MM.1S (cell line): Measurements from ENCODE around the gene MEGF6.

Source experiments
- DNase-seq: peaks from one replicate; pipeline ENCODE4 v3.0.0-alpha.2; 2015
- H2AFZ ChIP-seq: fragments of 300-600 bp; sonication (generic); 2 replicates; pipeline ENCODE4 v1.6.0; 2016; ENCODE audit warnings: antibody characterized with exemption, low read length
- H3F3A ChIP-seq: fragments of 300-600 bp; sonication (generic); 2 replicates; pipeline ENCODE4 v1.6.1; 2016; ENCODE audit warnings: mild to moderate bottlenecking, antibody characterized with exemption, low read length, moderate library complexity, mixed read lengths; ENCODE audit not compliant: insufficient read depth
- H3K27ac ChIP-seq: fragments of 300-600 bp; sonication (generic); 2 replicates; pipeline ENCODE4 v1.5.1; 2016; ENCODE audit warnings: mild to moderate bottlenecking, low read length
- H3K27me3 ChIP-seq: fragments of 300-600 bp; sonication (generic); replicated peaks from 2 replicates; pipeline ENCODE4 v1.6.0; 2016; ENCODE audit warnings: low read length; ENCODE audit not compliant: insufficient read depth
- H3K36me3 ChIP-seq: fragments of 300-600 bp; sonication (generic); replicated peaks from 2 replicates; pipeline ENCODE4 v1.6.1; 2016; ENCODE audit warnings: mild to moderate bottlenecking, low read length, mixed read lengths; ENCODE audit not compliant: insufficient read depth
- H3K4me1 ChIP-seq: fragments of 300-600 bp; sonication (generic); 2 replicates; pipeline ENCODE4 v1.6.1; 2016; ENCODE audit warnings: low read length, mixed read lengths
- H3K4me2 ChIP-seq: fragments of 300-600 bp; sonication (generic); 2 replicates; pipeline ENCODE4 v1.6.0; 2016; ENCODE audit warnings: low read depth, low read length
- H3K4me3 ChIP-seq: fragments of 300-600 bp; sonication (generic); 2 replicates; pipeline ENCODE4 v1.5.1; 2016; ENCODE audit warnings: low read length, mixed read lengths
- H3K79me2 ChIP-seq: fragments of 300-600 bp; sonication (generic); 2 replicates; pipeline ENCODE4 v1.6.1; 2016; ENCODE audit warnings: mixed run types, low read length, mixed read lengths
- H3K9ac ChIP-seq: fragments of 300-600 bp; sonication (generic); 2 replicates; pipeline ENCODE4 v1.6.1; 2016; ENCODE audit warnings: low read length, mixed read lengths
- H3K9me2 ChIP-seq: fragments of 300-600 bp; sonication (generic); replicated peaks from 2 replicates; pipeline ENCODE4 v1.6.1; 2016; ENCODE audit warnings: mild to moderate bottlenecking, low read length, mixed read lengths; ENCODE audit not compliant: insufficient read depth
- H3K9me3 ChIP-seq: fragments of 300-600 bp; sonication (generic); replicated peaks from 2 replicates; pipeline ENCODE4 v1.6.1; 2016; ENCODE audit warnings: mild to moderate bottlenecking, low read length, mixed read lengths; ENCODE audit not compliant: insufficient read depth
- H4K20me1 ChIP-seq: fragments of 300-600 bp; sonication (generic); 2 replicates; pipeline ENCODE4 v1.6.1; 2016; ENCODE audit warnings: mild to moderate bottlenecking, low read length, moderate library complexity, mixed read lengths; ENCODE audit not compliant: insufficient read depth
- CTCF ChIP-seq: fragments of 300-600 bp; sonication (generic); IDR thresholded peaks from 2 replicates; pipeline ENCODE4 v1.5.1; 2016; ENCODE audit warnings: antibody characterized with exemption, low read length, mixed read lengths
- EZH2 ChIP-seq: fragments of 300-600 bp; sonication (generic); optimal IDR thresholded peaks from 2 replicates; pipeline ENCODE3; 2017; ENCODE audit warnings: low read depth, mild to moderate bottlenecking, antibody characterized with exemption, low read length, mixed read lengths
- EZH2phosphoT487 ChIP-seq: fragments of 300-600 bp; sonication (generic); IDR thresholded peaks from 2 replicates; pipeline ENCODE4 v1.6.1; 2018; ENCODE audit warnings: antibody characterized with exemption, low read length

Gene MEGF6

DNA sequence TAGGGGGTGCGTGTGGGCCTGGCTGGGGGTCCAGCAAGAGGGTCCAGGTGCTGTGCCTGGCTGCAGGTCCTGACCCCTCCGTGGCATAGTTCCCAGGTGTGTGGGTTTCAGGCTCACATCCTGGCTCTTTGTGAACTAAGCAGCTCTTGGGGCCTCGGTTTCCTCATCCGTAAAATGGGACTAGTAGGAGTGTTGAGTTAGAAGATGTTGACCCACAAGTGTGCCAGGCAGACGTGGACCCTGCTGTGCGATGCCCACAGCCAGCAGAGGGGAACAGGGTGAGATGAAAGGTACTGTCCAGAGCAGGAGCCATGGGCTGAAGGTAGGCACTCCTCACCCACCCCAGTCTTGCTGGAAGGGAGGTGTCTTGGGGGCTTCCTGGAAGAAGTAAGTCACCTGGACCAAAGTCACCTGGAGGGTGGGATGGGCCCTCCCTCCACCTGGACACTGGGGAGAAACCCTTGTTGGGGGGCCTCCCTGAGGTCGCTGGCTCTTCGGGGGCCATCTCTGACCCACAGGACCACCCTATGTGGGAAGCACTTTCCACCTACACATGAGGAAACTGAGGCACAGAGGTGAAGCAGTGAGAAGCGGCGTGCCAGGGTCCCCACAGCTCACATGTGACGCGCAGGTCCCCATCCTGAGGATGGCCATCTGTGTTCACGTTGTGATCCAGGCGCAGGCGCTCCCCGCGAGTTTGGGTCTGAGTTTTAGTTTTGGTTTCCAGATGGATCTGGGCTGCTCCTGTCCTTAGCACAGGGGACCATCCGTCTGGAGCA lies 155.4 kb downstream of the MEGF6 start:
- H3K9me3 ChIP-seq: no peaks in the 10 kb centered on the region
- no peaks in the 10 kb centered on the region for H3F3A ChIP-seq
- no peak overlapping the region for H2AFZ ChIP-seq
- H4K20me1 ChIP-seq: no peaks in the 10 kb centered on the region
- H3K36me3 ChIP-seq: no peaks in the 10 kb centered on the region
- TF ChIP-seq CTCF (no peak), EZH2phosphoT487 (no peak), EZH2 (no peak)
- no peak overlapping the region for H3K4me2 ChIP-seq
- H3K27me3 ChIP-seq: peaks cover 91% of the 10 kb centered on the region
- H3K9ac ChIP-seq: no peak overlapping the region
- peaks cover 2% of the 10 kb centered on the region; the same call in 1 of the 2 replicates for H3K4me1 ChIP-seq
- DNase-seq: no peak
- H3K27ac ChIP-seq: no peak overlapping the region
- H3K79me2 ChIP-seq: no peaks in the 10 kb centered on the region
- H3K4me3 ChIP-seq: no peak overlapping the region
- no peaks in the 10 kb centered on the region for H3K9me2 ChIP-seq

DNA sequence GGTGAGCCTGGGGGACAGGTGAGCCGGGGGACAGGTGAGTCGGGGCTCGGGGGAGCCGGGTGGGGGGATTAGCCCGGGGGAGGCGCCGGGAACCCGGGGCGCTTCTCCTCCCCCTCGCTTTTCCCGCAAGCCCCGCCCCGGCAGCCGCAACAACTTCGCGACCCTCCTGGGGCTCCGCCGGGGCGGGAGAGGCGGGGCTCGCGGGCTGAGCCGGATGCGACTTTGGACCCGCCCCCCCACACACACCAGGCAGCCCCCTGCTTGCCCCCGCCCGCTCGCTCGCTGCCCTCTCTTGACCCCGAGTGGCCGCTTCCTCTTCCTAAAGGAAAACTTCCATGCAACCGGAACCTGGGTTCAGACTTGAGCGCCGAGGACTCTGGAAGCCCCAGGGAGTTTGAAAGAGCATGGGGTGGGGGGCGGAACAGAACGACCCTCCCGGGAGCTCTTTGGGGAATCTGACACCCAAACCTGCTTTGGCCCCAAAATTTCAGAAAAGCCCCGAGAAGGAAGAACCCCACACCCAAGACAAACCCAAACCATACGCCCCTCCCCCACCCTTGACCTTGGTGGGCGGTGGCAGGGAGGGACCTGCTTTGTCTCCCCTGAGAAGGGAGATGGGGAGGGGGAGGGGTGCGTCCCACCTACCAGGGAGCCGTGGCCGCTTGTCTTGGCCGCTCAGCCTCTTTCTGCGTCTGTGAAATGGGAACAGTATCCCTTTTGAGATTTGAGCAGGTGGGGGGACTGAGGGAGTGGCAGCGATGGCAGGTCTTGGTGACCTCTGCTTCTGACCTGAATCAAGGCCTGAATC lies 156.3 kb downstream of the MEGF6 start:
- H3K4me3 ChIP-seq: no peak overlapping the region
- H3K4me2 ChIP-seq: no peak overlapping the region

More for the DNA sequence above, 156.3 kb downstream of the MEGF6 start:
- Histone ChIP-seq H3K9me2 (no peaks in the 10 kb centered on the region), H3K4me1 (peaks cover 2% of the 10 kb centered on the region; the same call in 1 of the 2 replicates), H3K9me3 (no peaks in the 10 kb centered on the region), H3K9ac (no peak overlapping the region), H3F3A (no peaks in the 10 kb centered on the region), H3K27ac (no peak overlapping the region), H4K20me1 (no peaks in the 10 kb centered on the region), H3K36me3 (no peaks in the 10 kb centered on the region), H2AFZ (no peak overlapping the region), H3K79me2 (no peaks in the 10 kb centered on the region), H3K27me3 (peaks cover 91% of the 10 kb centered on the region)
- DNase-seq: no peak
- TF ChIP-seq EZH2phosphoT487: no peak
- no peak for TF ChIP-seq CTCF
- no peak for TF ChIP-seq EZH2
